Measurements from ENCODE around the gene NAA38.
"Not testable (repeated sequence)": the region's sequence is repeated elsewhere in the genome, so short reads cannot be mapped to it uniquely, and the experiment has no call there.

NAA38 gene

DNA sequence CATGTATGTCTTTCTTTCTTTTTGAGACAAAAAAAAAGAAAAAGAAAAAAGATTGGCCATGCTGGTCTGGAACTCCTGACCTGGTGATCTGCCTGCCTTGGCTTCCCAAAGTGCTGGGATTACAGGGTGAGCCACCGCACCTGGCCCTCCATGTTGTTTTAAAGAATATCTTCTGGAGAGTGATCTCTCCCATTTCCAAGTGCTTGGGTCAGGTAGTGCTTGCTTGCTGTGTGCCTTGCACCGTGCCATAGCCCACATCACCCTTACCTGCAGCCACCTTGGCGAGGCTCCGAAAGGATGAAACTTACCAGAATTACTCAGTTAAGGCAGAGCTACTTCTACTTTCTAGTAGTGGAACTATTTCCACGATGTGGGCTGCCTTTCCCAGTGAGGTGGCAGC, 42.4 kb downstream of the NAA38 start:
- no peak overlapping the region for H3K27ac ChIP-seq
- TF ChIP-seq, protein P1, sequence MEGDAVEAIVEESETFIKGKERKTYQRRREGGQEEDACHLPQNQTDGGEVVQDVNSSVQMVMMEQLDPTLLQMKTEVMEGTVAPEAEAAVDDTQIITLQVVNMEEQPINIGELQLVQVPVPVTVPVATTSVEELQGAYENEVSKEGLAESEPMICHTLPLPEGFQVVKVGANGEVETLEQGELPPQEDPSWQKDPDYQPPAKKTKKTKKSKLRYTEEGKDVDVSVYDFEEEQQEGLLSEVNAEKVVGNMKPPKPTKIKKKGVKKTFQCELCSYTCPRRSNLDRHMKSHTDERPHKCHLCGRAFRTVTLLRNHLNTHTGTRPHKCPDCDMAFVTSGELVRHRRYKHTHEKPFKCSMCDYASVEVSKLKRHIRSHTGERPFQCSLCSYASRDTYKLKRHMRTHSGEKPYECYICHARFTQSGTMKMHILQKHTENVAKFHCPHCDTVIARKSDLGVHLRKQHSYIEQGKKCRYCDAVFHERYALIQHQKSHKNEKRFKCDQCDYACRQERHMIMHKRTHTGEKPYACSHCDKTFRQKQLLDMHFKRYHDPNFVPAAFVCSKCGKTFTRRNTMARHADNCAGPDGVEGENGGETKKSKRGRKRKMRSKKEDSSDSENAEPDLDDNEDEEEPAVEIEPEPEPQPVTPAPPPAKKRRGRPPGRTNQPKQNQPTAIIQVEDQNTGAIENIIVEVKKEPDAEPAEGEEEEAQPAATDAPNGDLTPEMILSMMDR (conservative IDR thresholded peaks at IDR 0.05), result no peak
- no peak for TF ChIP-seq ZFX (IDR thresholded peaks at IDR 0.05)

DNA sequence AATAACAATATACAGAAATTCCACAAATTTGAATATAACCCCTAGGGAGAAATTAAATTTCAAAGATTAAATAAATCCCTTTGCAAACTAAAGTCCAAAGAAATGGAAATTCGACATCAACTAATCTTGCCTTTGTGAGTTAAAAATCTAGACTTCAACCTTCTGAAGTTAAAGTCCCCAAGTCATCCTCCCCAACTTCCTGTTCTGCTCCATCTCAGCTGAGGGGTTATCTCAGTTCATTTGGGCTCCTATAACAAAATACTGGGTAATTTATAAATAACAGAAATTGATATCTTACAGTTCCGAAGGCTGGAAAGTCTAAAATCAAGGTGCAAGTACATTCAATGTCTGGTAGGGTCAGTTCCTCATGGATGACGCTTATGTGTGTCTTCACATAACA, 46.1 kb downstream of the NAA38 start:
- TF ChIP-seq, protein P1 (conservative IDR thresholded peaks at IDR 0.05), result no peak
- TF ChIP-seq ZFX (IDR thresholded peaks at IDR 0.05), result no peak
- H3K27ac ChIP-seq, result no peak overlapping the region

DNA sequence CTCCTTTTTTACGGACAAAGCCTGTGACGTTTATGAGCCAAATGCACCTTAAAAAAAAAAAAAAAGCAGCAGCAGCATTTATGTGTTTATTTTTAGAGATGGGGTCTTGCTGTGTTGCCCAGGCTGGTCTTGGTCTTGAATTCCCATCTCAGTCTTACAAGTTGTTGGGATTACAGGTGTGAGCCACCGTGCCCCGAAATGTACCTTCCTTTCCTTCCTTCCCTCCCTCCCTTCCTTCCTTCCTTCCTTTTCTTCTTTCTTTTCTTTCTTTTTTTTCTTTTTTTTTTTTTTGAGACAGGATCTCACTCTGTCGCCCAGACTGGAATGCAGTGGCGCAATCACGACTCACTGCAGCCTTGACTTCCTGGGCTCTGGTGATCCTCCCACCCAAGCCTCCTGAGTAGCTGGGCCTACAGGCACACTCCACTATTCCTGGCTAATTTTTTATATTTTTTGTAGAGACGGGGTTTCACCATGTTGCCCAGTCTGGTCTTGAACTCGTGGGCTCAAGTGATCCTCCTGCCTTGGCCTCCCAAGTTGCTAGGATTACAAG, 47.5 kb downstream of the NAA38 start:
- H3K27ac ChIP-seq, result not testable (repeated sequence)

DNA sequence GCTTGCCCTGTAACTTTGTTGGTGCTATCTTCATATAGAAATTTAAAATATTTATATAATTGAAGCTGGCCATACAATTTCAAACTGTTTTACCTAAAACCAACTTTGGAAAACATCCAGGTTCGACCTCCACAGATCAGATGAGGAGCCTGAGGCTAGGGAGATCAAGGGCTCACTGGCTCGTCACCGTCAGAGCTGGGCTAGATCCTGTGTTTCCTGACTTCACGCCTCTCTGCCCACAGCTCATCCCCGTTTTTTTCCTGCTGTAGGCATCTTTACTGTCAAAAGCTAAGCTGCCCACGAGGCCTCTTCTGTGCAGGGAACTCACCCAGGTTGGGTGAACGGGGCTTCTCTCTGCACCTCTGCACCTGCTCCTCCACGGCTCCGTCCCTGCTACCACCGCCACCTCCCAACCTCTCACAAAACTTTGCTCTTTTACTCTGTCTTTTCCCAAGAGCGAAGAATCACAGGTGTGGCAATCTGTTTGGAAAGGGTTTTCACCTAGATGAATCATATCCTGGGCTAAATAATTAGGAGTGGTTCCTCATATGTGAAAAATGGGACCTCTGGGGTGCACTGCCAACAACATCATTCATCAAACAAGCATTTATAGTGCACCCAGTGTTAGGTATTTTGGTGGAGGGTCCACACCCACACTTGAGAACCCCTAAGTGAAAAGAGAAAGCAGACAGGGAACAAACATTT, 48.1 kb downstream of the NAA38 start:
- no peak overlapping the region for H3K27ac ChIP-seq
- TF ChIP-seq ZFX (IDR thresholded peaks at IDR 0.05), result no peak
- TF ChIP-seq, protein P1 (conservative IDR thresholded peaks at IDR 0.05), result no peak

DNA sequence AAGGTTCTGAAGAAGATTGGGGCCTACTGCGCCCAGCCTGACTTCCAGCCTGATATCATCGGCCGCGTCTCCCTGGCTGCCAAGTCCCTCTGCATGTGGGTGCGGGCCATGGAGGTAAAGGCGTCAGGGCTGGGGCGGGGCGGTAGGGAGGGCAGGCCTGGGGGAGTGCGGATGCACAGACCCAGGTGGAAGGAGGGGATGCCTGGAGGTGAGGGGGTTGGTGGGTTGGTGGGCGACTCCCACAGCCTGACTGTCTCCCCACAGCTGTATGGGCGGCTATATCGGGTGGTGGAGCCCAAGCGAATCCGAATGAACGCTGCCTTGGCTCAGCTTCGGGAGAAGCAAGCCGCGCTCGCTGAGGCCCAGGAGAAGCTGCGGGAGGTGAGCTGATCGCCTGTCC, 50.2 kb downstream of the NAA38 start:
- TF ChIP-seq, protein P1 (conservative IDR thresholded peaks at IDR 0.05), result no peak
- TF ChIP-seq ZFX (IDR thresholded peaks at IDR 0.05), result no peak
- H3K27ac ChIP-seq, result no peak overlapping the region
